GM12872 (cell line): ENCODE data around the gene DGKH.

Source experiments
- CTCF ChIP-seq: IDR thresholded peaks from 3 replicates; pipeline ENCODE4 v1.5.1; 2011; ENCODE audit warnings: low read depth, mild to moderate bottlenecking, low read length, moderate library complexity; ENCODE audit not compliant: insufficient read depth

DGKH gene

GRCh38 chr13:42228527-42228926 is 180.1 kb downstream of the DGKH start:
- TF ChIP-seq CTCF: no peak

DNA sequence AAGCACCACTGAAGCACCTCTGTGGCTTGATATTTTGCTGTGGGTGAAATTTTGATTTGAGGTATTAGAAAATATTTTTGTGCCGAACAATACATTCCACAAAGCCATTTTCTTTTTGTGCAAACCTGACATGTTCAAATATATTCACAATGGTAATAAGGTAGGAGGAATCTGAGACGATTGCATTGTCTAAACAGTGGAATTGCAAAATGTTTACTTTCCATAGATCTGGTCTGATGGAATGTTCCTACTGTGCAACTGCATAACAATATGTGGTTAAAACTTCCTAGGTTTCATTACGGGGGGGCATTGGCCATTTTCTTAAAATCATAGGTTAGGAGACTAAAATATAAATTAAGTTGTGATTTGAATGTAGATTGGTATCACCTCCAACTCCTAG is 180.8 kb downstream of the DGKH start:
- TF ChIP-seq CTCF: no peak

GRCh38 chr13:42232671-42233070 is 184.2 kb downstream of the DGKH start:
- no peak for TF ChIP-seq CTCF

- no peak for TF ChIP-seq CTCF
Measured at GRCh38 chr13:42233726-42234125, 185.3 kb downstream of the DGKH start.

- no peak for TF ChIP-seq CTCF
Measured at GRCh38 chr13:42239161-42239560, 190.7 kb downstream of the DGKH start.

- TF ChIP-seq CTCF: no peak
Measured at GRCh38 chr13:42239644-42240043, 191.2 kb downstream of the DGKH start.

DNA sequence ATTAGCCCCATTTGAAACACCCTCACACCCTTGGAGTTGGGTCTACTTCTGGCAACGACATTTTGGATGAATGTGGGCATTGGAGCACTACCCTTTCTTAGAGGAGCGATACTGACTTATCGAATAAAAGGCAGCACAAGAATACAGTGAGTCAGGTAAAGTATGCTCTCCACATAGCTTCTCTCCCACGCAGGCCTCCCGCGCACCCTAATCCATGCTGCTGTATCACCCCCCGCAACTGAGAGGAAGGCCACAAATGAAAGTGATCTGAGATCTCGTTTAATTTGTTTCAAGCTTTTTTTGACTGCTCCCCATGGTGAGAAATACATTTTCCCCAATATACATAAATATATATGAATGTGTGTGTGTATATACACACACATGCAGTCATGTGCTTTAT is 198.1 kb downstream of the DGKH start:
- no peak for TF ChIP-seq CTCF

DNA sequence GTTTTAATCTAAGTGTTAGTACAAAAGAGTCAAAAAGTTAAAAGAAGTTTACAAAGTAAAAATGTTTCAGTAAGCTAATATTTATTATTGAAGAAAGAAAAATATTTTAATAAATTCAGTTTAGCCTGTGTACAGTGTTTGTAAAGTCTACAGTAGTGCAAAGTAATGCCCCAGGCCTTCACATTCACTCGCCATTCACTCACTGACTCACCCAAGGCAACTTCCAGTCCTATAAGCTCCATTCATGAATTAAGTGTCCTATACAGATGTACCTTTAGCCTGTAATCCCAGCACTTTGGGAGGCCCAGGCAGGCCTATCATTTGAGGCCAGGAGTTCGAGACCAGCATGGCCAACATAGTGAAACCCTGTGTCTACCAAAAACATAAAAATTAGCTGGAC is 199.4 kb downstream of the DGKH start:
- TF ChIP-seq CTCF: no peak
